HEK293 (cell line): ENCODE results near the gene C1orf198.

Experiments
- CTCF ChIA-PET: fragments of 350-600 bp; formaldehyde crosslinking; extraction: SDS; loops from one replicate; lab custom pipeline; 2021; ENCODE audit warnings: antibody characterized with exemption; lab: Yijun Ruan, JAX
- POLR2A ChIA-PET: fragments of 300-600 bp; formaldehyde crosslinking; extraction: SDS; loops from one replicate; lab custom pipeline; 2020; ENCODE audit warnings: antibody characterized with exemption, inconsistent platforms; lab: Yijun Ruan, JAX
- H3K27ac ChIP-seq: fragments of 200-500 bp; sonication (Bioruptor generic); 2 replicates; pipeline ENCODE4 v1.5.1; 2014; ENCODE audit warnings: low read depth, low read length, control low read depth, inconsistent platforms; ENCODE audit errors: extremely low read depth
- H3K36me3 ChIP-seq, 2 experiments: fragments of 200-500 bp in 1 of 2; sonication (Bioruptor generic) in 1 of 2; 1 replicate in 1 of 2; 2 replicates in 1 of 2; pipeline ENCODE4 v1.5.1; 2014 to 2017; ENCODE audit warnings: inconsistent platforms in 2 of 2, low read length in 2 of 2; ENCODE audit not compliant: control insufficient read depth in 2 of 2, insufficient read depth in 1 of 2
- H3K4me1 ChIP-seq: fragments of 200-500 bp; sonication (Bioruptor generic); 2 replicates; pipeline ENCODE4 v1.5.1; 2014; ENCODE audit warnings: mild to moderate bottlenecking, low read length, inconsistent platforms; ENCODE audit not compliant: control insufficient read depth, insufficient read depth
- H3K4me3 ChIP-seq: 2 replicates; pipeline ENCODE4 v1.5.1; 2011; ENCODE audit warnings: low read depth, mild to moderate bottlenecking, control low read depth, low read length, moderate library complexity
- H3K9me3 ChIP-seq: fragments of 200-500 bp; sonication (Bioruptor generic); 2 replicates; pipeline ENCODE4 v1.5.1; 2014; ENCODE audit warnings: low read depth, low read length, inconsistent platforms; ENCODE audit not compliant: control insufficient read depth, insufficient read depth
- HOXD13 ChIP-seq: sonication (generic); formaldehyde crosslinking; IDR thresholded peaks from 2 replicates; pipeline ENCODE4 v1.8.0; 2022; ENCODE audit warnings: missing genetic modification reagents, borderline replicate concordance
- MEIS1 ChIP-seq: sonication (generic); formaldehyde crosslinking; IDR thresholded peaks from 2 replicates; pipeline ENCODE4 v1.8.1; 2022; ENCODE audit warnings: missing genetic modification reagents, mild to moderate bottlenecking, borderline replicate concordance
- YY1 ChIP-seq: fragments of 450-650 bp; formaldehyde crosslinking; IDR thresholded peaks from 2 replicates; pipeline ENCODE4 v1.5.1; 2018; ENCODE audit warnings: missing biosample characterization, missing genetic modification characterization
- ZBTB1 ChIP-seq: fragments of 450-650 bp; formaldehyde crosslinking; IDR thresholded peaks from 2 replicates; pipeline ENCODE4 v1.5.1; 2016; ENCODE audit warnings: missing biosample characterization, missing genetic modification characterization
- ZFP37 ChIP-seq: fragments of 450-650 bp; formaldehyde crosslinking; IDR thresholded peaks from 2 replicates; pipeline ENCODE4 v1.5.1; 2016; ENCODE audit warnings: missing biosample characterization, missing genetic modification characterization
- ZNF121 ChIP-seq: fragments of 450-650 bp; formaldehyde crosslinking; IDR thresholded peaks from 2 replicates; pipeline ENCODE4 v1.5.1; 2016; ENCODE audit warnings: missing biosample characterization, missing genetic modification characterization
- ZNF184 ChIP-seq: fragments of 450-650 bp; IDR thresholded peaks from 2 replicates; pipeline ENCODE4 v1.5.1; 2018; ENCODE audit warnings: missing biosample characterization, mild to moderate bottlenecking, missing genetic modification characterization
- ZNF2 ChIP-seq: fragments of 450-650 bp; formaldehyde crosslinking; IDR thresholded peaks from 2 replicates; pipeline ENCODE4 v1.5.1; 2016; ENCODE audit warnings: missing biosample characterization, missing genetic modification characterization
- ZNF624 ChIP-seq: fragments of 450-650 bp; formaldehyde crosslinking; IDR thresholded peaks from 2 replicates; pipeline ENCODE4 v1.5.1; 2017; ENCODE audit warnings: missing biosample characterization, missing genetic modification characterization
- ZNF654 ChIP-seq: fragments of 450-650 bp; formaldehyde crosslinking; IDR thresholded peaks from 2 replicates; pipeline ENCODE4 v1.5.1; 2016; ENCODE audit warnings: low read depth, missing biosample characterization, missing genetic modification characterization
- ZNF660 ChIP-seq: fragments of 450-650 bp; IDR thresholded peaks from 2 replicates; pipeline ENCODE4 v1.5.1; 2018; ENCODE audit warnings: missing biosample characterization, mild to moderate bottlenecking, missing genetic modification characterization
- ZNF768 ChIP-seq: fragments of 450-650 bp; formaldehyde crosslinking; IDR thresholded peaks from 2 replicates; pipeline ENCODE4 v1.5.1; 2018; ENCODE audit warnings: missing biosample characterization, mild to moderate bottlenecking, missing genetic modification characterization
- ZNF830 ChIP-seq: fragments of 450-650 bp; IDR thresholded peaks from 2 replicates; pipeline ENCODE4 v1.5.0; 2018; ENCODE audit warnings: missing biosample characterization, missing genetic modification characterization, low read depth, mild to moderate bottlenecking, moderate library complexity
- ZXDB ChIP-seq: fragments of 450-650 bp; formaldehyde crosslinking; IDR thresholded peaks from 2 replicates; pipeline ENCODE4 v1.5.1; 2016; ENCODE audit warnings: missing biosample characterization, missing genetic modification characterization
- TF ChIP-seq, protein P1 (sequence below): fragments of 450-650 bp; formaldehyde crosslinking; IDR thresholded peaks from 2 replicates; pipeline ENCODE4 v1.5.1; 2016; ENCODE audit warnings: missing biosample characterization, missing genetic modification characterization, low read depth
- TF ChIP-seq, protein P2 (sequence below): fragments of 450-650 bp; formaldehyde crosslinking; IDR thresholded peaks from 2 replicates; pipeline ENCODE4 v1.5.1; 2016; ENCODE audit warnings: missing biosample characterization, missing genetic modification characterization
- TF ChIP-seq, protein P3 (sequence below): fragments of 450-650 bp; formaldehyde crosslinking; IDR thresholded peaks from 2 replicates; pipeline ENCODE4 v1.5.1; 2016; ENCODE audit warnings: missing biosample characterization, missing genetic modification characterization
- TF ChIP-seq, protein P4 (sequence below): fragments of 450-650 bp; formaldehyde crosslinking; IDR thresholded peaks from 2 replicates; pipeline ENCODE4 v1.5.1; 2016; ENCODE audit warnings: missing biosample characterization, missing genetic modification characterization

Gene C1orf198

DNA sequence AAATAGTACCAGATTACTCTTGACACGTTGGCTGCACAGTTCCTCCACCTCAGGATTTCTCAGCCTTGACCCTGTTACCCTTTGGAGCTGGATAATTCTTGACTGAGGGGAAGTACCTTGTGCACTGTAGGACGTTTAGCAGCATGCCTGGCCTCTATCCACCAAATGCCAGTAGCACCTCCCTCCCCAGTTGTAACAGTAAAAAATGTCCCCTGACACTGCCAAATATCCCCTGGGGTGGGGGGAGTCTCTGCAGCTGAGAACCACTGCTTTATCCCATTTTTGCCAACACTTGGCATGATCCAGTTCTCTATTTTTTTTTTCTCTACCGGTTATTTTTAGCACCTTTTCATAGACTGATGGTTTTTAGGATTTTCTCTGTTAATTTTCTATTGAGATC is 34.0 kb downstream of the C1orf198 start:
- Histone ChIP-seq H3K4me1 (no peaks in the 10 kb centered on the region), H3K27ac (no peak overlapping the region), H3K4me3 (no peak overlapping the region), H3K9me3 (no peaks in the 10 kb centered on the region)
- TF ChIP-seq, protein P1, sequence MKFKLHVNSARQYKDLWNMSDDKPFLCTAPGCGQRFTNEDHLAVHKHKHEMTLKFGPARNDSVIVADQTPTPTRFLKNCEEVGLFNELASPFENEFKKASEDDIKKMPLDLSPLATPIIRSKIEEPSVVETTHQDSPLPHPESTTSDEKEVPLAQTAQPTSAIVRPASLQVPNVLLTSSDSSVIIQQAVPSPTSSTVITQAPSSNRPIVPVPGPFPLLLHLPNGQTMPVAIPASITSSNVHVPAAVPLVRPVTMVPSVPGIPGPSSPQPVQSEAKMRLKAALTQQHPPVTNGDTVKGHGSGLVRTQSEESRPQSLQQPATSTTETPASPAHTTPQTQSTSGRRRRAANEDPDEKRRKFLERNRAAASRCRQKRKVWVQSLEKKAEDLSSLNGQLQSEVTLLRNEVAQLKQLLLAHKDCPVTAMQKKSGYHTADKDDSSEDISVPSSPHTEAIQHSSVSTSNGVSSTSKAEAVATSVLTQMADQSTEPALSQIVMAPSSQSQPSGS: no peak
- TF ChIP-seq, protein P2, sequence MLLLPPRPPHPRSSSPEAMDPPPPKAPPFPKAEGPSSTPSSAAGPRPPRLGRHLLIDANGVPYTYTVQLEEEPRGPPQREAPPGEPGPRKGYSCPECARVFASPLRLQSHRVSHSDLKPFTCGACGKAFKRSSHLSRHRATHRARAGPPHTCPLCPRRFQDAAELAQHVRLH (tag by site-specific recombination): no peak
- no peak for TF ChIP-seq HOXD13
- TF ChIP-seq ZNF2 (tag by site-specific recombination): no peak
- TF ChIP-seq ZNF184 (tag by site-specific recombination): no peak
- TF ChIP-seq, all 188 proteins: peak for 0
- peaks cover 0 to 15% of the 10 kb centered on the region in 2 experiments; a peak in 1 of 3 replicates for H3K36me3 ChIP-seq
- POLR2A ChIA-PET: no interaction called here
- CTCF ChIA-PET: interaction anchor here (2.4 kb wide), 1 partner anchor 32 kb away, joined by 8 read pairs; the partner anchor contains the start of gene C1orf198

DNA sequence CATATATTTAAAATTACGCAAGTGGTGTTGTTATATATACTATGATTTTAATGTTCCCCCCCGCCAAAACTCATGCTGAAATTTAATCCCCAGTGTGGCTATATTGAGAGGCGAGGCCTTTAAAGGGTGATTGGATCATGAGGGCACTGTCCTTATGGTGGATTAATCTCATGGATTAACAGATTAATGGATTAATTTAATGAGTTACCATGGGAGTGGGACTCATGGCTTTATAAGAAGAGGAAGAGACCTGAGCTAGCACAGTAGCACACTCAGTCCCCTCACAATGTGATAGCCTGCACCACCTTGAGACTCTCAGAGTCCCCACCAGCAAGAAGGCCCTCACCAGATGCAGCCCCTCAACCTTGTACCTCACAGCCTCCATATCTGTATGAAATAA is 34.8 kb downstream of the C1orf198 start:
- Histone ChIP-seq H3K4me3 (no peak overlapping the region), H3K27ac (no peak overlapping the region), H3K9me3 (no peaks in the 10 kb centered on the region), H3K4me1 (no peaks in the 10 kb centered on the region), H3K36me3 (peaks cover 0 to 7% of the 10 kb centered on the region in 2 experiments; a peak in 1 of 3 replicates)
- ChIA-PET POLR2A (no interaction called here), CTCF (interaction anchor here (0.6 to 0.7 kb wide), 3 partner anchors 141 to 234 kb away, joined by 3 to 4 read pairs (median 4); no protein-coding TSS in a partner anchor)
- TF ChIP-seq ZNF624: no peak
- TF ChIP-seq YY1 (tag by site-specific recombination): no peak
- TF ChIP-seq ZNF121 (tag by site-specific recombination): no peak
- TF ChIP-seq, protein P3, sequence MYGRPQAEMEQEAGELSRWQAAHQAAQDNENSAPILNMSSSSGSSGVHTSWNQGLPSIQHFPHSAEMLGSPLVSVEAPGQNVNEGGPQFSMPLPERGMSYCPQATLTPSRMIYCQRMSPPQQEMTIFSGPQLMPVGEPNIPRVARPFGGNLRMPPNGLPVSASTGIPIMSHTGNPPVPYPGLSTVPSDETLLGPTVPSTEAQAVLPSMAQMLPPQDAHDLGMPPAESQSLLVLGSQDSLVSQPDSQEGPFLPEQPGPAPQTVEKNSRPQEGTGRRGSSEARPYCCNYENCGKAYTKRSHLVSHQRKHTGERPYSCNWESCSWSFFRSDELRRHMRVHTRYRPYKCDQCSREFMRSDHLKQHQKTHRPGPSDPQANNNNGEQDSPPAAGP (tag by site-specific recombination): no peak
- no peak for TF ChIP-seq ZNF660 (tag by site-specific recombination)
- TF ChIP-seq MEIS1 (CRISPR knock-in tag): no peak
- no peak for TF ChIP-seq ZFP37 (tag by site-specific recombination)
- TF ChIP-seq ZBTB1: no peak
- no peak for TF ChIP-seq ZNF830
- TF ChIP-seq ZNF768 (tag by site-specific recombination): no peak
- TF ChIP-seq ZXDB (tag by site-specific recombination): no peak
- TF ChIP-seq, protein P4, sequence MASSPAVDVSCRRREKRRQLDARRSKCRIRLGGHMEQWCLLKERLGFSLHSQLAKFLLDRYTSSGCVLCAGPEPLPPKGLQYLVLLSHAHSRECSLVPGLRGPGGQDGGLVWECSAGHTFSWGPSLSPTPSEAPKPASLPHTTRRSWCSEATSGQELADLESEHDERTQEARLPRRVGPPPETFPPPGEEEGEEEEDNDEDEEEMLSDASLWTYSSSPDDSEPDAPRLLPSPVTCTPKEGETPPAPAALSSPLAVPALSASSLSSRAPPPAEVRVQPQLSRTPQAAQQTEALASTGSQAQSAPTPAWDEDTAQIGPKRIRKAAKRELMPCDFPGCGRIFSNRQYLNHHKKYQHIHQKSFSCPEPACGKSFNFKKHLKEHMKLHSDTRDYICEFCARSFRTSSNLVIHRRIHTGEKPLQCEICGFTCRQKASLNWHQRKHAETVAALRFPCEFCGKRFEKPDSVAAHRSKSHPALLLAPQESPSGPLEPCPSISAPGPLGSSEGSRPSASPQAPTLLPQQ: no peak
- TF ChIP-seq, protein P1: no peak
- TF ChIP-seq ZNF654 (tag by site-specific recombination): no peak
